Adrenal gland (tissue), 12 donors: ENCODE measurements around the gene ALKAL2. TPM values are rescaled to one million over a fixed set of nuclear protein-coding genes. Genes with fewer than 3 reads are reported as not detected.

ENCODE experiments used
- DNase-seq, 7 donors: peaks; one replicate each; pipeline ENCODE4 v3.0.0-alpha.2; 2019 to 2020
- H3K27ac ChIP-seq, 5 donors: fragments of 200-600 bp; sonication (generic) in 4 of 5; 1 replicate in 3 of 5; 2 replicates in 2 of 5; pipeline versions ENCODE4 v1.5.1 to v1.8.0; 2016 to 2020; ENCODE audit warnings: mild to moderate bottlenecking in 1 of 5
- H3K27me3 ChIP-seq: fragments of 200-600 bp; 2 replicates; pipeline ENCODE4 v1.8.0; 2021
- H3K36me3 ChIP-seq, 2 donors: fragments of 200-600 bp; replicated peaks in 1 of 2; 1 replicate in 1 of 2; 2 replicates in 1 of 2; pipeline versions ENCODE4 v1.5.1 to v1.8.0; 2018 to 2022
- H3K4me1 ChIP-seq, 2 donors: fragments of 200-600 bp; replicated peaks in 1 of 2; 1 replicate in 1 of 2; 2 replicates in 1 of 2; pipeline versions ENCODE4 v1.5.1 to v1.8.0; 2018 to 2021
- H3K4me3 ChIP-seq, 4 donors: fragments of 200-600 bp; sonication (generic) in 3 of 4; one replicate each; pipeline ENCODE4 v1.5.1; 2016 to 2018
- H3K9me3 ChIP-seq, 3 donors: fragments of 200-600 bp; sonication (generic) in 1 of 3; replicated peaks in 1 of 3; 1 replicate in 2 of 3; 2 replicates in 1 of 3; pipeline versions ENCODE4 v1.5.1 to v1.8.0; 2016 to 2021
- CTCF ChIP-seq, 6 experiments: fragments of 450-650 bp in 4 of 6; fragments of 200-600 bp in 2 of 6; sonication (generic) in 1 of 6; IDR thresholded peaks; 1 replicate in 5 of 6; 2 replicates in 1 of 6; pipeline versions ENCODE4 v1.5.1 to v1.8.0; 2016 to 2021; ENCODE audit warnings: antibody characterized with exemption in 6 of 6, mild to moderate bottlenecking in 2 of 6, moderate library complexity in 1 of 6
- POLR2A ChIP-seq, 2 donors: fragments of 450-650 bp; IDR thresholded peaks; one replicate each; pipeline ENCODE4 v1.6.1; 2017; ENCODE audit warnings: antibody characterized with exemption in 2 of 2, mild to moderate bottlenecking in 2 of 2, moderate library complexity in 1 of 2
- whole genome bisulfite sequencing, 4 donors: extraction: QIAGEN DNeasy Blood & Tissue Kit in 2 of 4; methylation state at CpG; one replicate each; pipeline versions ENCODE4 v1.1.5 to v1.1.7; 2013 to 2017; 5-methylcytosine and 5-hydroxymethylcytosine counted together
- intact Hi-C, 2 donors: fragments of 100-400 bp; cut with DNase I; formaldehyde crosslinking; loops; one replicate each; pipeline versions ENCODE4 v1.14.1 to v1.15.0; 2022 to 2023
- polyA plus RNA-seq, 3 donors: library from polyadenylated mRNA; stranded (reverse); fragments of 200-250 nt in 2 of 3; fragments of 350-450 nt in 1 of 3; fragmentation: Illumina TruSeq in 1 of 3; extraction: RNeasy Lipid Tissue Mini Kit (QIAGEN cat#74804) in 1 of 3; gene quantifications; one replicate each; pipeline ENCODE4 v1.2.3, GENCODE V29; 2013 to 2014
- total RNA-seq, 9 donors: library from RNA; depleted of rRNA in 4 of 9; stranded (reverse); fragments of >200 nt in 4 of 9; fragments of 120-200 nt in 1 of 9; fragmentation: NEBNext Ultra II Directional in 1 of 9; extraction: Animal tissue kit (Norgen Biotek cat#: 25700) in 1 of 9; gene quantifications; one replicate each; pipeline versions ENCODE4 v1.1.0 to v1.2.4, GENCODE V29; 2013 to 2023
- donor health status: healthy with polysubstance abuse.
- donor health status: Bipolar disorder and iron deficiency.
- donor health status: DM: yes; HTN: yes; CAD: no.
- donor health status: DM: no; HTN: no; CAD: no.
- donor health status: DM: no; HTN: no; CAD: no.
- donor health status: DM: yes; HTN: yes; CAD: no.

Gene ALKAL2
- total and polyA plus RNA-seq, 12 donors = 40.3 to 316 (median 141) TPM

GRCh38 chr2:290090-290722, 2.3 kb upstream of the ALKAL2 start:
- H3K4me3 ChIP-seq = peak overlapping the region in 2 of 4 donors; percentile 39 to 60
- TF ChIP-seq POLR2A (IDR thresholded peaks at IDR 0.05) = no peak
- peak; percentile 59 to 86 (median 84) for TF ChIP-seq CTCF (IDR thresholded peaks at IDR 0.05)
- H3K27me3 ChIP-seq = peaks cover 5% of the 10 kb centered on the region
- H3K27ac ChIP-seq = peak overlapping the region; percentile 70 to 97 (median 90)
- no peaks in the 10 kb centered on the region for H3K9me3 ChIP-seq
- intact Hi-C loops = loop anchor here in 1 of 2 donors (5.0 to 10.0 kb wide), 3 partner anchors 45 to 355 kb away; no protein-coding TSS in a partner anchor
- 6% methylated on average over 15 of the region's 15 CpGs for WGBS, 4 donors
- peak; percentile 81 to 91 (median 88) for DNase-seq
- H3K36me3 ChIP-seq = peaks cover 0 to 2% of the 10 kb centered on the region in 2 donors
- peaks cover 12 to 18% of the 10 kb centered on the region in 2 donors for H3K4me1 ChIP-seq

GRCh38 chr2:289362-290089, 1.6 kb upstream of the ALKAL2 start:
- TF ChIP-seq POLR2A (IDR thresholded peaks at IDR 0.05) (peak in 1 of 2 donors; percentile 62), CTCF (IDR thresholded peaks at IDR 0.05) (no peak)
- Histone ChIP-seq H3K27ac (peak overlapping the region; percentile 70 to 97 (median 90)), H3K4me3 (peak overlapping the region in 2 of 4 donors; percentile 39 to 60), H3K9me3 (no peaks in the 10 kb centered on the region), H3K4me1 (peaks cover 19 to 25% of the 10 kb centered on the region in 2 donors), H3K36me3 (peaks cover 0 to 7% of the 10 kb centered on the region in 2 donors), H3K27me3 (peaks cover 5% of the 10 kb centered on the region)
- intact Hi-C loops = loop anchor here in 1 of 2 donors (5.0 to 10.0 kb wide), 3 partner anchors 45 to 355 kb away; no protein-coding TSS in a partner anchor
- WGBS, 4 donors = 0 to 1% (median 1%) methylated on average over 21 to 60 of the region's 60 CpGs
- peak; percentile 59 to 78 (median 69) for DNase-seq

DNA sequence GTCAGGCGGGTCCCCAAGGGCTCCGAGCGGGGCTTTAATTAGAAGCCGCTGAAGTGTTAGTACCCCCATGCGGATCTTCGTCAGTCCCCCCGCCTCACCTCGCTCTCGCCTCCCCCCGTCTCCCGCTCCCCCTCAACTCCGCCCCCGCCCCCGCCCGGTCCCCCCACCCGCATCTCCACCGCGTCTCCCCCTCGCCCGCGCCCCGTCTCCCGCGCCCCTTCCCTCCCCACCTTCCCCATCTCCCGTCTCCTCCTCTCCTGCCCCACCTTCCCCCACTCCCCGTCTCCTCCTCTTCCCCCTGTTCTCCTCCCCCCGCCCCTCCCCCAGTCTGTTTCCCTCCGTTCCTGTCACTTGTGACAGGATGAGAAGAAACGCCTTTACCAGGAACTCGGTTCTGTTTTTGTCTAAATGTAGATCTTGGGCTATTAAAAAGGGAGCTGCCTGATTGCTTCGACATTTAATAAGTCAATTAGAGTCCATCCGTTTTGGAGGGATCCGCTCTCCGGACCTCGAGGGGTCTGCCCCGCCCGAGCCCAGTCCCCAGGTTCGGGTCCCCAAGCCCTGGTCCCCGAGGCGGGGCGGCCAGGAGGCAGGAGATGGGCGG, 969 bp upstream of the ALKAL2 start:
- TF ChIP-seq POLR2A (IDR thresholded peaks at IDR 0.05) (no peak), CTCF (IDR thresholded peaks at IDR 0.05) (peak in 1 of 6 experiments; percentile 0)
- Histone ChIP-seq H3K9me3 (no peaks in the 10 kb centered on the region), H3K27ac (peak overlapping the region; percentile 70 to 97 (median 90)), H3K4me3 (peak overlapping the region in 2 of 4 donors; percentile 39 to 60), H3K36me3 (peaks cover 0 to 12% of the 10 kb centered on the region in 2 donors), H3K4me1 (peaks cover 22 to 32% of the 10 kb centered on the region in 2 donors), H3K27me3 (peaks cover 5% of the 10 kb centered on the region)
- intact Hi-C loops = no loop called here
- peak; percentile 85 to 97 (median 88) for DNase-seq
- WGBS, 4 donors = 0 to 1% (median 0%) methylated on average over 8 to 42 of the region's 42 CpGs

GRCh38 chr2:287471-287885, 413 bp downstream of the ALKAL2 start:
- Histone ChIP-seq H3K9me3 (no peaks in the 10 kb centered on the region), H3K36me3 (peaks cover 0 to 26% of the 10 kb centered on the region in 2 donors), H3K27me3 (peaks cover 5% of the 10 kb centered on the region), H3K27ac (peak overlapping the region in 4 of 5 donors; percentile 87 to 97 (median 92)), H3K4me1 (peaks cover 22 to 46% of the 10 kb centered on the region in 2 donors), H3K4me3 (peak overlapping the region in 3 of 4 donors; percentile 20 to 60 (median 39))
- WGBS, 4 donors = 0% methylated on average over 9 to 46 of the region's 46 CpGs
- intact Hi-C loops = no loop called here
- peak; percentile 49 to 67 (median 58) for DNase-seq
- TF ChIP-seq CTCF (IDR thresholded peaks at IDR 0.05) (no peak), POLR2A (IDR thresholded peaks at IDR 0.05) (no peak)
